Astrocyte of the cerebellum (primary cell): ENCODE data around the gene MAPT.

Source experiments
- DNase-seq: peaks from one replicate; pipeline ENCODE4 v3.0.0-alpha.2; 2011; ENCODE audit warnings: low read depth
- H3K4me3 ChIP-seq: 2 replicates; pipeline ENCODE4 v1.5.1; 2011; ENCODE audit warnings: mild to moderate bottlenecking, low read depth, low read length, moderate library complexity
- in situ Hi-C: cut with HindIII; loops from 2 replicates; pipeline ENCODE4 v1.10.0; 2017; ENCODE audit warnings: low sequenced_read_pairs
- TF ChIP-seq, protein P1 (sequence below): IDR thresholded peaks from 2 replicates; pipeline ENCODE4 v1.5.1; 2012; ENCODE audit warnings: low read length, low read depth, moderate library complexity, mild to moderate bottlenecking; ENCODE audit errors: missing control alignments

Gene MAPT

DNA sequence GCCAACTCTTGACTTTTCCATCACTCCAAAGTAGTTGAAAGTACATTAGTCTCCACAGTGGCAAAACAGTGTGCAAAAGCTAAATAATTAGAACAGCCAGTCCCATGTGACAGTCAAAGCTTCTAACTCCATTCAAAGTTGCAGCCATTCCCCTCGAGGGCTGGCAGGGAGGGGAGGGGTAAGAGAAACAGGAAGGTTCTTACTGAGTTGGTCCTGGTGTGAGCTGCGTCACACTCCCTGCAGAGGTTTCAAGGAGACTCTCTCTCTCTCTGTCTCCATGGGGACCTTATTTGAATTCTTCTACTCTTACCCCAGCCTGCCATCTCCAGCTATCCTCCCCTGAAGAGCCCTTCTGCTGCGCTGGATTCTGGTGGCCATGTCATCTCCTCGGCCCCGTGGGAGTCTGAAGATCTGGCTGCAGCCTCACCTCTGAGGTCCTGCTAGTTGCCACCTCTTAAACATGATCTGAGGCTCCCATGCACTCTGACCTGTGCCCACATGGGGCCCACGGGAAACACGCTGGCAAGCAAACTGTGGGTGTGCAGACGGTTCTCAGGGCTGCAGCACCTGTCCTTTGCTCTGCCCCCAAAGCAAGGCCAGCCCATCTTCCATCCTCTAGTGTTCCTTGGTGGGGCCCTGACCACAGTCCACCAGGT, 81.4 kb downstream of the MAPT start:
- no peak overlapping the region for H3K4me3 ChIP-seq
- DNase-seq = no peak
- in situ Hi-C loops = no loop called here
- TF ChIP-seq, protein P1, sequence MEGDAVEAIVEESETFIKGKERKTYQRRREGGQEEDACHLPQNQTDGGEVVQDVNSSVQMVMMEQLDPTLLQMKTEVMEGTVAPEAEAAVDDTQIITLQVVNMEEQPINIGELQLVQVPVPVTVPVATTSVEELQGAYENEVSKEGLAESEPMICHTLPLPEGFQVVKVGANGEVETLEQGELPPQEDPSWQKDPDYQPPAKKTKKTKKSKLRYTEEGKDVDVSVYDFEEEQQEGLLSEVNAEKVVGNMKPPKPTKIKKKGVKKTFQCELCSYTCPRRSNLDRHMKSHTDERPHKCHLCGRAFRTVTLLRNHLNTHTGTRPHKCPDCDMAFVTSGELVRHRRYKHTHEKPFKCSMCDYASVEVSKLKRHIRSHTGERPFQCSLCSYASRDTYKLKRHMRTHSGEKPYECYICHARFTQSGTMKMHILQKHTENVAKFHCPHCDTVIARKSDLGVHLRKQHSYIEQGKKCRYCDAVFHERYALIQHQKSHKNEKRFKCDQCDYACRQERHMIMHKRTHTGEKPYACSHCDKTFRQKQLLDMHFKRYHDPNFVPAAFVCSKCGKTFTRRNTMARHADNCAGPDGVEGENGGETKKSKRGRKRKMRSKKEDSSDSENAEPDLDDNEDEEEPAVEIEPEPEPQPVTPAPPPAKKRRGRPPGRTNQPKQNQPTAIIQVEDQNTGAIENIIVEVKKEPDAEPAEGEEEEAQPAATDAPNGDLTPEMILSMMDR = no peak

DNA sequence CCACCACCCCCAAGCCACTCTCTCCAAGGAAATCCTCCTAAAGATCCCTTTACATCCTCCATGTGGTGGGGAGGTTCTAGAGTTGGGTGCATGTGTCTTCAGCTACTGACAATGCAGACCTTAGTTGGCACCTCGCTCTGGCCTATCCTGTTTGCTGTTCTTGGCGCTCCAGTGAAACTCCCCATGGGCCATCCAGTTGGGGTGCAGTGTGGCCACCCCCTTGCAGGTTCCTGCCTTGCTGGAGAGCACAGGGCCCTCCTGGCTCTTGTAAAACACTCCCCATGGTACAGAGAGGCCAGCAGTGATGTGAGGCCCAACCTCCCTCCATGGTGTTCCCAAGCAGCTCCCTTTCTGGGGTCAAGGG, 82.0 kb downstream of the MAPT start:
- no peak overlapping the region for H3K4me3 ChIP-seq
- in situ Hi-C loops = no loop called here
- no peak for DNase-seq
- TF ChIP-seq, protein P1 = no peak

DNA sequence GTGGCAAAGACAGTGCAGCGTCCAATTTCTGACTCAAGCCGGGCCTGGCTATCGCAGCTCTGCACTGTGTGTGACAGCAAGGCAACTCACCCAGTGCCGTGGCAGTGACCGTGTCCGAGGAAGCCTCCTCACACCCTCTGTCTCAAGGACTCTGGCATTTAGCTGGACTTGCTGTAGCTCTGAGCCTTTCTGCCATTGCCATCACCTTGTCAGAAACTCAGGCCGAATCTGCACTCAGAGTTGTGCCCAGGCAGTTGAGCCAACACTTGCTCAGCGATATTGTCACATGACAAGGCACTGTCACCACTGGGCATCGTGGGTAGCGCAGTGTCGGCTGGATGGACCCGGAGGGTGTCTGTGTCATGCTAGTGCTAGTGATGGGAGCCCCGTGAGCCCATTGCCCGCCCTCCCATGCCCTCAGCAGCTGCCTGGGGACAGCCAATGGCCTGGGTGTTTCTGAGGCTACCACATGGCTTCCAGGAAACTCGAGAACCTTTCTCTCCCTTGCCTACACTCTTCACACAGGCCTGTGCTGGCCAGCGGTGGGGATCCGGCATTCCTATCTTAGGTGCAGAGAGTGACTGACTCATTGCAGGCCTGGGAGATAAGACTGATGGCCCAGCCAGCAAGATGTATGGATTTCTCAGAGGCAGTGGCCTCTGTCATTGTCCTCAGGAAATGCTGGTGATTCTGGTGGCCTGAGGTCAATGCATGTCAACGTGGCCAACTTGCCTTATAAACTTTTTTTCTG, 82.6 kb downstream of the MAPT start:
- in situ Hi-C loops = no loop called here
- no peak for DNase-seq
- TF ChIP-seq, protein P1 = no peak
- no peak overlapping the region for H3K4me3 ChIP-seq

DNA sequence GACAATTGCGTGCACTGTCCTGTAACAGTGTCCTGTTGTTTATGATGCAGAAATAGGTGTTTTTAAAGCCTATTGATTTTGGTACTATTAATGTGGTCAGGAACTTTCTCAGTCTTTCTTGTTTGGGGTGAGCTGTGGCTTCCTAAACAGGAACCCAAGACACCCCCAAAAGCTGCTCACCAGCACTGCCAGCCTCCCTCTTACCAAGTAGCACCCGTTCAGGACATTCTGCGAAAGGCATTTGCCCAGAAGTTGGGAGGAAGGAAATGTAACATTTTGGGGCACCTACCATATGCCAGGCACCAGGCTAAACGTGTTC, 83.1 kb downstream of the MAPT start:
- no peak overlapping the region for H3K4me3 ChIP-seq
- TF ChIP-seq, protein P1 = no peak
- DNase-seq = no peak
- in situ Hi-C loops = no loop called here

DNA sequence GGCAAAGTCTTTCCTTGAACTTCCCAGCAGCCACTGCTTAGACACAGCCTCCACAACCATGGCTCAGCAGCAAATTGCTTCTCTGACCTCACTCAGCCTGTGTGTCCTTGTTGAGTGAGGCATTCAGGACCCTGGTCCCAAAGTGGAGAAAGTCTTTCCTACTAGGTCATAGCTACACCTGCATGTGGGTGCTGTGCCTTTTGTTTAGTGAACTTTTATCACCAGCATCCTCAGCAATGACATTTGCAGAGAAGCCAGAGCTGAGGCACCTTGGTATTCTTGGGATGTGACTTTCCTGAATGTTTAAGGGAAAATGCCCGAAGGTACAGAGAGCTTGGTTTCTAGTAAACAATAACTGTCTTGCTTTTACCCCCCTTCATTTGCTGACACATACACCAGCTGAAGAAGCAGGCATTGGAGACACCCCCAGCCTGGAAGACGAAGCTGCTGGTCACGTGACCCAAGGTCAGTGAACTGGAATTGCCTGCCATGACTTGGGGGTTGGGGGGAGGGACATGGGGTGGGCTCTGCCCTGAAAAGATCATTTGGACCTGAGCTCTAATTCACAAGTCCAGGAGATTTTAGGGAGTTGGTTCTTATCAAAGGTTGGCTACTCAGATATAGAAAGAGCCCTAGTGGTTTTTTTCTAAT, 83.7 kb downstream of the MAPT start:
- in situ Hi-C loops = no loop called here
- DNase-seq = no peak
- TF ChIP-seq, protein P1 = no peak
- H3K4me3 ChIP-seq = no peak overlapping the region

DNA sequence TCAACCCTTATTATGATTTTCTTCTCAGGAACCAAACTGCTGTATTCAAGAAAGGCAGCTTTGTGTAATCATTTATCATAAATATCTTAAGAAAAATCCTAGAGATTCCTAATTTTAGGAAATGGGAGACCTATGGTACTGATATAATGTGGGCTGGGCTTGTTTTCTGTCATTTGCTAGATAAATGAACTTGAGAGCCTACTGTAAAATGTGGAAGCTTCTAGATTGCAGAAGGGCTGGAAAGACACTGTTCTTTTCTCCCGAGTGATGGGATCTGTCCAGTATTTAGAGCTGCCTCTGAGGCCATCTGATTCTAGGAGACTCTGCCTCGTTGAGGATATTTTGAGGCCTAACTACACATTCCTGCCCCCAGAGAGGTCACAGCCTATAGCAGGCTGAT, 84.8 kb downstream of the MAPT start:
- H3K4me3 ChIP-seq = no peak overlapping the region
- in situ Hi-C loops = no loop called here
- TF ChIP-seq, protein P1 = no peak
- no peak for DNase-seq
